ENCODE measurements around the gene PGP. TPM values are rescaled to one million over a fixed set of nuclear protein-coding genes. Genes with fewer than 3 reads are reported as not detected.
"Not testable (repeated sequence)": the region's sequence is repeated elsewhere in the genome, so short reads cannot be mapped to it uniquely, and the experiment has no call there.

Gene PGP
- total RNA-seq, 1 donor from 2014 or later: 30.6 TPM

DNA sequence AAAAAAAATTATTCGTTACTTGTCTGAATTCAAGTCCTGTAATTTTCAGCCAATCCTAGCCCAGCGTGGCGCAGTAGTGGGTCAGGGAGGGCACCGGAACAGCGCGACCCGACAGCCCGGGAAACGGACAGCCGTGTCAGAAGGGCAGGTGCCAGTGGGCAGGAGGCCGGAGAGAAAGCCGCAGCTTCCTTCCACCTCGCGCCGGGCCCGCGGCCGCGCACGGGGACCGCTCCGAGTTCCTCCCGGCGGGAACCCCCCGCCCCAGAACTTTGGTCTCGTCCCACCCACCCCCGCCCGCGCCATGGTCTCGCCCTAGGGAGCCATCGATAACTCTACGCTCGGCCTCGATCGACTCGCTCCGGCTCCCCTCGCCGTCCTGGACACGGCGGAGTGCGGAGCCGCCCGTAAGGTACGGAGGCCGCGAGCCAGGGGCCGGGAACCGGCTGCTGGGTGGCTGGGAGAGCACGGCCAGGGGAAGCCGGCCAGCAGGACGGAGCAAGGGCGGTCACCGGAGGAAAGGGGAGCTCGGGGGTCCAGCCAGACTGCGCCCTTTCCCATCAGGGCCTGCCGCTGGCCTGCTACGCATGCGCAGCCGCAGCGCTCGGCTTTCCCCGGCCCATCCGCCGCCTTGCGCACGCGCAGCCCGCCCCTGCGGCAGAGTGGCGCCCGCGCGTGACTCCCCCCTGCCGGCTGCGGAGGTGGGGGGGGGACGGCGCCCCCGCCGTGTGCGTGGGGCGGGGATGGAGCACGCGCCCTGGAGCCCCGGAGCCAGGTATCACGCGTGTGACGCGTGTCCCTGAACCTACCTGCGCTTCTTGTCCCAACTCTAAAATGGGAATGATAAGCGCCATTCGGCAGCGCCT lies 9.3 kb downstream of the PGP start, which contains the start of gene MLST8:
TSS of gene MLST8 (plus strand) at position 351 of the 863 bp plus-strand sequence. CDS start 632 bp downstream, outside the sequence.
- peak; percentile 78 for DNase-seq (ENCODE audit: low spot score, unreplicated experiment)
- H3K4me1 Mint-ChIP-seq (ENCODE audit: low read depth): peaks cover 10% of the 10 kb centered on the region
- TF ChIP-seq, protein P1, sequence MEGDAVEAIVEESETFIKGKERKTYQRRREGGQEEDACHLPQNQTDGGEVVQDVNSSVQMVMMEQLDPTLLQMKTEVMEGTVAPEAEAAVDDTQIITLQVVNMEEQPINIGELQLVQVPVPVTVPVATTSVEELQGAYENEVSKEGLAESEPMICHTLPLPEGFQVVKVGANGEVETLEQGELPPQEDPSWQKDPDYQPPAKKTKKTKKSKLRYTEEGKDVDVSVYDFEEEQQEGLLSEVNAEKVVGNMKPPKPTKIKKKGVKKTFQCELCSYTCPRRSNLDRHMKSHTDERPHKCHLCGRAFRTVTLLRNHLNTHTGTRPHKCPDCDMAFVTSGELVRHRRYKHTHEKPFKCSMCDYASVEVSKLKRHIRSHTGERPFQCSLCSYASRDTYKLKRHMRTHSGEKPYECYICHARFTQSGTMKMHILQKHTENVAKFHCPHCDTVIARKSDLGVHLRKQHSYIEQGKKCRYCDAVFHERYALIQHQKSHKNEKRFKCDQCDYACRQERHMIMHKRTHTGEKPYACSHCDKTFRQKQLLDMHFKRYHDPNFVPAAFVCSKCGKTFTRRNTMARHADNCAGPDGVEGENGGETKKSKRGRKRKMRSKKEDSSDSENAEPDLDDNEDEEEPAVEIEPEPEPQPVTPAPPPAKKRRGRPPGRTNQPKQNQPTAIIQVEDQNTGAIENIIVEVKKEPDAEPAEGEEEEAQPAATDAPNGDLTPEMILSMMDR (IDR thresholded peaks at IDR 0.05; ENCODE audit: unreplicated experiment): peak; percentile 38
- peaks cover 4% of the 10 kb centered on the region for H3K36me3 Mint-ChIP-seq (ENCODE audit: insufficient read depth)
- no peaks in the 10 kb centered on the region for H3K9me3 Mint-ChIP-seq (ENCODE audit: low read depth)
- peak within 1 kb of the TSS; percentile 80 for H3K4me3 Mint-ChIP-seq (ENCODE audit: low read depth)
- peaks cover 5% of the 10 kb centered on the region for H3K27me3 Mint-ChIP-seq
- peak within 1 kb of the TSS; percentile 16 for H3K27ac Mint-ChIP-seq

- peak overlapping the region; percentile 0 for H3K27ac Mint-ChIP-seq
- TF ChIP-seq, protein P1 (IDR thresholded peaks at IDR 0.05; ENCODE audit: unreplicated experiment): no peak
- peak overlapping the region; percentile 80 for H3K4me3 Mint-ChIP-seq (ENCODE audit: low read depth)
- peaks cover 4% of the 10 kb centered on the region for H3K36me3 Mint-ChIP-seq (ENCODE audit: insufficient read depth)
- no peaks in the 10 kb centered on the region for H3K9me3 Mint-ChIP-seq (ENCODE audit: low read depth)
- H3K4me1 Mint-ChIP-seq (ENCODE audit: low read depth): peaks cover 8% of the 10 kb centered on the region
- no peak for DNase-seq (ENCODE audit: low spot score, unreplicated experiment)
- peaks cover 11% of the 10 kb centered on the region for H3K27me3 Mint-ChIP-seq
Measured at GRCh38 chr16:2204416-2205103, 10.1 kb downstream of the PGP start.

- H3K4me1 Mint-ChIP-seq (ENCODE audit: low read depth); DNase-seq (ENCODE audit: low spot score, unreplicated experiment); H3K9me3 Mint-ChIP-seq (ENCODE audit: low read depth); H3K36me3 Mint-ChIP-seq (ENCODE audit: insufficient read depth): not testable (repeated sequence)
- peak overlapping the region; percentile 51 for H3K27ac Mint-ChIP-seq
- H3K27me3 Mint-ChIP-seq: peaks cover 20% of the 10 kb centered on the region
- H3K4me3 Mint-ChIP-seq (ENCODE audit: low read depth): peak overlapping the region; percentile 80
Measured at GRCh38 chr16:2203119-2203688, 11.4 kb downstream of the PGP start.

GRCh38 chr16:2200313-2200712 lies 14.3 kb downstream of the PGP start:
- H3K4me1 Mint-ChIP-seq (ENCODE audit: low read depth): peaks cover 4% of the 10 kb centered on the region
- DNase-seq (ENCODE audit: low spot score, unreplicated experiment): no peak
- TF ChIP-seq, protein P1 (IDR thresholded peaks at IDR 0.05; ENCODE audit: unreplicated experiment): no peak
- peaks cover 31% of the 10 kb centered on the region for H3K27me3 Mint-ChIP-seq
- H3K36me3 Mint-ChIP-seq (ENCODE audit: insufficient read depth): no peaks in the 10 kb centered on the region
- H3K9me3 Mint-ChIP-seq (ENCODE audit: low read depth): no peaks in the 10 kb centered on the region
- H3K27ac Mint-ChIP-seq: no peak overlapping the region
- H3K4me3 Mint-ChIP-seq (ENCODE audit: low read depth): no peak overlapping the region

GRCh38 chr16:2199621-2200139 lies 15.0 kb downstream of the PGP start:
- Mint-ChIP-seq H3K9me3 (ENCODE audit: low read depth) (no peaks in the 10 kb centered on the region), H3K36me3 (ENCODE audit: insufficient read depth) (no peaks in the 10 kb centered on the region), H3K4me1 (ENCODE audit: low read depth) (peaks cover 7% of the 10 kb centered on the region), H3K27ac (no peak overlapping the region), H3K27me3 (peaks cover 35% of the 10 kb centered on the region), H3K4me3 (ENCODE audit: low read depth) (peak overlapping the region; percentile 34)
- TF ChIP-seq, protein P1 (IDR thresholded peaks at IDR 0.05; ENCODE audit: unreplicated experiment): no peak
- DNase-seq (ENCODE audit: low spot score, unreplicated experiment): no peak

Measured in progenitor cell of endocrine pancreas (in vitro differentiated cells).